ENCODE data around the gene LBHD2. TPM values are rescaled to one million over a fixed set of nuclear protein-coding genes. Genes with fewer than 3 reads are reported as not detected.

Gene LBHD2
- total RNA-seq, 2 donors from 2014 or later: not detected

- H3K27ac Mint-ChIP-seq: no peak overlapping the region
- H3K4me1 Mint-ChIP-seq: peaks cover 2% of the 10 kb centered on the region
- Histone ChIP-seq H3K27me3 (ENCODE audit: control insufficient read depth, insufficient read depth, low read length, poor library complexity, severe bottlenecking) (no peaks in the 10 kb centered on the region), H3K9ac (ENCODE audit: extremely low read depth, low read length, poor library complexity, severe bottlenecking) (no peak overlapping the region), H3K4me1 (ENCODE audit: control insufficient read depth, insufficient read depth, low read length) (no peaks in the 10 kb centered on the region), H3K9me3 (ENCODE audit: control insufficient read depth, low read length) (no peaks in the 10 kb centered on the region), H3K27ac (ENCODE audit: low read depth, low read length) (no peak overlapping the region), H3K4me3 (ENCODE audit: low read length) (no peak overlapping the region), H3K36me3 (ENCODE audit: control insufficient read depth, insufficient read depth, low read length) (peaks cover 5% of the 10 kb centered on the region)
- peaks cover 8% of the 10 kb centered on the region for H3K36me3 Mint-ChIP-seq (ENCODE audit: low read depth)
- WGBS, 2 experiments (ENCODE audit: insufficient coverage in 1 of 2, insufficient read length in 1 of 2): 96 to 100% methylated on average over 8 to 12 of the region's 12 CpGs
- H3K27me3 Mint-ChIP-seq (ENCODE audit: insufficient read depth): peaks cover 33% of the 10 kb centered on the region
- no peaks in the 10 kb centered on the region for H3K9me3 Mint-ChIP-seq
- no peak overlapping the region for H3K4me3 Mint-ChIP-seq
- DNase-seq: no peak
- no peak for TF ChIP-seq CTCF (conservative IDR thresholded peaks at IDR 0.05)
Observed at GRCh38 chr14:103129301-103130016, 45.4 kb downstream of the LBHD2 start.

GRCh38 chr14:103130017-103130764, 46.2 kb downstream of the LBHD2 start:
- no peak for DNase-seq
- H3K4me3 ChIP-seq (ENCODE audit: low read length): no peak overlapping the region
- Mint-ChIP-seq H3K4me3 (no peak overlapping the region), H3K27me3 (ENCODE audit: insufficient read depth) (peaks cover 28% of the 10 kb centered on the region), H3K9me3 (no peaks in the 10 kb centered on the region), H3K36me3 (ENCODE audit: low read depth) (peaks cover 8% of the 10 kb centered on the region), H3K27ac (no peak overlapping the region), H3K4me1 (peaks cover 2% of the 10 kb centered on the region)
- TF ChIP-seq CTCF (conservative IDR thresholded peaks at IDR 0.05): no peak
- peaks cover 5% of the 10 kb centered on the region for H3K36me3 ChIP-seq (ENCODE audit: control insufficient read depth, insufficient read depth, low read length)
- no peak overlapping the region for H3K27ac ChIP-seq (ENCODE audit: low read depth, low read length)
- WGBS, 2 experiments (ENCODE audit: insufficient coverage in 1 of 2, insufficient read length in 1 of 2): 87% methylated on average over 12 to 26 of the region's 26 CpGs
- no peaks in the 10 kb centered on the region for H3K4me1 ChIP-seq (ENCODE audit: control insufficient read depth, insufficient read depth, low read length)
- no peaks in the 10 kb centered on the region for H3K27me3 ChIP-seq (ENCODE audit: control insufficient read depth, insufficient read depth, low read length, poor library complexity, severe bottlenecking)
- no peaks in the 10 kb centered on the region for H3K9me3 ChIP-seq (ENCODE audit: control insufficient read depth, low read length)
- no peak overlapping the region for H3K9ac ChIP-seq (ENCODE audit: extremely low read depth, low read length, poor library complexity, severe bottlenecking)

DNA sequence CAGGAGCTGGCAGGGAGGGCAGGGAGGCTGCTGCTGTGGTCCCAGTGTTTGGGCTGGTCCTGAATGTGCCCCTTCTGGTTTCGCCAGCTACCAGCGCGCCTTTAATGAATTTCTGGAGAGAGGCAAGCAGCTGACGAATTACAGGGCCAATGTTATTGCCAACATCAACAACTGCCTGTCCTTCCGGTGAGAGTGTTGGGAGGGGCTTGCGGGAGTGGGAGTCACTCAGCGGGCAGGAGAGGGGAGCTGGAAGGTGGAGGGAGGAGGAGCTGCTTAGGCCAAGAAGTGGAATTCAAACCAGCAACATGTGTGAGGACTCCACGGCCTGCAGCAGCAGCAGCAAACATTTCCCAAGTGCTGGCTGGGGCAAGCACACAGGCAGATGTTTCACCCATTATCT, 47.0 kb downstream of the LBHD2 start:
- peaks cover 8% of the 10 kb centered on the region for H3K36me3 Mint-ChIP-seq (ENCODE audit: low read depth)
- 91% methylated on average over 6 to 8 of the region's 8 CpGs for WGBS, 2 experiments (ENCODE audit: insufficient coverage in 1 of 2, insufficient read length in 1 of 2)
- no peaks in the 10 kb centered on the region for H3K9me3 Mint-ChIP-seq
- H3K27ac ChIP-seq (ENCODE audit: low read depth, low read length): no peak overlapping the region
- H3K36me3 ChIP-seq (ENCODE audit: control insufficient read depth, insufficient read depth, low read length): peaks cover 5% of the 10 kb centered on the region
- peaks cover 2% of the 10 kb centered on the region for H3K4me1 Mint-ChIP-seq
- H3K27me3 Mint-ChIP-seq (ENCODE audit: insufficient read depth): peaks cover 20% of the 10 kb centered on the region
- H3K9me3 ChIP-seq (ENCODE audit: control insufficient read depth, low read length): no peaks in the 10 kb centered on the region
- no peak overlapping the region for H3K9ac ChIP-seq (ENCODE audit: extremely low read depth, low read length, poor library complexity, severe bottlenecking)
- H3K27me3 ChIP-seq (ENCODE audit: control insufficient read depth, insufficient read depth, low read length, poor library complexity, severe bottlenecking): no peaks in the 10 kb centered on the region
- H3K4me1 ChIP-seq (ENCODE audit: control insufficient read depth, insufficient read depth, low read length): no peaks in the 10 kb centered on the region
- H3K27ac Mint-ChIP-seq: no peak overlapping the region
- no peak overlapping the region for H3K4me3 ChIP-seq (ENCODE audit: low read length)
- DNase-seq: no peak
- H3K4me3 Mint-ChIP-seq: no peak overlapping the region
- TF ChIP-seq CTCF (conservative IDR thresholded peaks at IDR 0.05): no peak

All from endodermal cell (in vitro differentiated cells).